H1 (cell line): ENCODE measurements around the gene CCDC30. TPM values are rescaled to one million over a fixed set of nuclear protein-coding genes. Genes with fewer than 3 reads are reported as not detected.
A peak's percentile ranks its signal among the peaks of the same experiment; 100 is the strongest.

Experiments used
- CREB1 ChIP-seq: IDR thresholded peaks from 2 replicates; pipeline ENCODE4 v1.6.1; 2012; ENCODE audit warnings: inconsistent platforms
- CTBP2 ChIP-seq: IDR thresholded peaks from 2 replicates; pipeline ENCODE4 v1.7.0; 2011; ENCODE audit warnings: borderline replicate concordance, mild to moderate bottlenecking, moderate library complexity, mixed read lengths, low read length; ENCODE audit not compliant: insufficient read depth, insufficient read length
- GABPA ChIP-seq: IDR thresholded peaks from 2 replicates; pipeline ENCODE4 v1.6.1; 2011; ENCODE audit warnings: mild to moderate bottlenecking, low read length, moderate library complexity, borderline replicate concordance; ENCODE audit not compliant: insufficient read depth
- KDM1A ChIP-seq: fragments of 200-600, 300-600 bp; sonication (generic); IDR thresholded peaks from 2 replicates; pipeline ENCODE4 v1.7.1; 2016; ENCODE audit warnings: mild to moderate bottlenecking, low read length, borderline replicate concordance
- KDM4A ChIP-seq: IDR thresholded peaks from one replicate; pipeline ENCODE4 v1.7.1; 2012; ENCODE audit warnings: low read depth, mild to moderate bottlenecking, moderate library complexity, low read length, inconsistent platforms; ENCODE audit not compliant: severe bottlenecking
- PHF8 ChIP-seq: fragments of 200-600 bp; sonication (generic); conservative IDR thresholded peaks from 2 replicates; pipeline ENCODE4 v1.7.1; 2012; ENCODE audit warnings: low read depth, mild to moderate bottlenecking, inconsistent platforms, low read length, moderate library complexity
- POU5F1 ChIP-seq: IDR thresholded peaks from 2 replicates; pipeline ENCODE4 v1.6.1; 2011; ENCODE audit warnings: low read depth, mild to moderate bottlenecking, low read length, moderate library complexity
- SP1 ChIP-seq: IDR thresholded peaks from 2 replicates; pipeline ENCODE4 v1.6.1; 2011; ENCODE audit warnings: low read depth, low read length
- polyA plus RNA-seq, 7 experiments: library from polyadenylated mRNA; depleted of rRNA in 3 of 7; stranded (reverse) in 5 of 7; unstranded in 2 of 7; fragments of >200 nt in 5 of 7; fragments of 200-250 nt in 2 of 7; gene quantifications; 1 replicate in 5 of 7; 2 replicates in 1 of 7; 4 replicates in 1 of 7; pipeline versions ENCODE4 v1.2.1 to v1.2.3, GENCODE V29; 2011 to 2013; ENCODE audit warnings: missing spikeins in 2 of 7, mixed read lengths in 2 of 7
- total RNA-seq: library from RNA; stranded (reverse); fragmentation: NEBNext Ultra II Directional; extraction: Animal tissue kit (Norgen Biotek cat#: 25700); gene quantifications from 2 replicates; pipeline ENCODE4 v1.2.1, GENCODE V29; 2021

The CCDC30 gene
- total and polyA plus RNA-seq, 2 of the 8 experiments (the other 6 are each of a cell fraction or from before 2014, with no cell fraction given): 0.60 to 1.8 TPM

DNA sequence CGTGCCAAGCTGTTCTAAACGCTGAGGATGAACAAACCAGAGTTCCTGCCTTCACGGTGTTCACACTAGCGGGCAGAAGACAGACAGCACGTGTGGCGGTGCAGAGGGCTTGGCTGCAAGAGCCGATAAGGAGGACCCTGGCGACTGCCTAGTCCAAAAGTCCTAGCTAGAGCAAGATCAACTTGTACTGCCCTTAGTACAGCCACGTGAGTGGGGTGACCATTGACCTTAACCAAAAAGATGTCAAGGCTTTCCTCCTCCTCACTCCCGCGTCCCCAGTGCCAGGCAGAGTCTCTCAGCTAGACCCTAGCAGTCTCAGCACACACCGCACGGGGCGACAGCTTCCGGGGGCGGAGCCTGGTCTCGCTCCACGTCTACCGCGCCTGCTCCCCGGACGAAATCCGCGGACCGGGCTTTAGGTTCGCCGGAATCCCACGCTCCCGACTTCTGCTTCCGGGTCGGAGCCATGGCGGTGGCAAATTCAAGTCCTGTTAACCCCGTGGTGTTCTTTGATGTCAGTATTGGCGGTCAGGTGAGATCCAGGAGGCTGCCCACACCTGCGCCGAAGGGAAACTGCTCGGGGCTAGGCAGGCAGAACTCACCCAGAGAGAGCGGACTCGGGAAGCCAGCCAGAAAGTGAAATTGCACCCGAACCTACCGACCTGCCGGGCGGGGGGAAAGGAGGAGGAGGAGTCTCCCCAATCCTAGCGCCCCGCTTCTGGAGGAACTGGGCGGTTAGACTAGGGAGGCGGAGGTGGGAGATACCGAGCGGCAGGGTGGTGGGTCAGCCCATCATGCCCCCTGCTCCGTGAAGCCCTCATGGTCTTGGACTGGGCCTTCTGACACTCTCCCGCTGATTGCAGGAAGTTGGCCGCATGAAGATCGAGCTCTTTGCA lies 195.1 kb downstream of the CCDC30 start, which contains the start of gene PPIH (continued):
- TF ChIP-seq PHF8 (peak; percentile 77; the same call in 1 of the 2 replicates), POU5F1 (no peak), KDM1A (no peak; the same call in 1 of the 2 replicates), KDM4A (peak; percentile 62), CTBP2 (peak; percentile 56), SP1 (peak; percentile 95), GABPA (peak; percentile 91), CREB1 (peak; percentile 77)
- TF ChIP-seq, all 59 proteins: peak for 29
